WERI-Rb-1 (cell line): Measurements from ENCODE around the gene BICD2.

Source experiments
- DNase-seq: peaks from one replicate; pipeline ENCODE4 v3.0.0-alpha.2; 2020
- H3K27ac ChIP-seq: fragments of 250-450 bp; sonication (Bioruptor Pico); 2 replicates; pipeline ENCODE4 v1.5.1; 2020; ENCODE audit warnings: mild to moderate bottlenecking, moderate library complexity
- H3K27me3 ChIP-seq: fragments of 250-450 bp; sonication (Bioruptor Pico); 2 replicates; pipeline ENCODE4 v1.5.1; 2021; ENCODE audit warnings: mild to moderate bottlenecking, low read depth, moderate library complexity; ENCODE audit not compliant: insufficient read depth, severe bottlenecking
- H3K36me3 ChIP-seq: fragments of 250-450 bp; sonication (Bioruptor Pico); 2 replicates; pipeline ENCODE4 v1.5.1; 2020; ENCODE audit warnings: mild to moderate bottlenecking, moderate library complexity
- H3K4me3 ChIP-seq: 2 replicates; pipeline ENCODE4 v1.5.1; 2011; ENCODE audit warnings: low read depth, mild to moderate bottlenecking, control low read depth, low read length
- H3K9me3 ChIP-seq: fragments of 250-450 bp; sonication (Bioruptor Pico); 2 replicates; pipeline ENCODE4 v1.5.1; 2021; ENCODE audit warnings: mild to moderate bottlenecking, moderate library complexity; ENCODE audit not compliant: severe bottlenecking
- TF ChIP-seq, protein P1 (sequence below): IDR thresholded peaks from 2 replicates; pipeline ENCODE4 v1.5.1; 2011; ENCODE audit warnings: low read depth, mild to moderate bottlenecking, control low read depth, inconsistent platforms, low read length

BICD2 gene

DNA sequence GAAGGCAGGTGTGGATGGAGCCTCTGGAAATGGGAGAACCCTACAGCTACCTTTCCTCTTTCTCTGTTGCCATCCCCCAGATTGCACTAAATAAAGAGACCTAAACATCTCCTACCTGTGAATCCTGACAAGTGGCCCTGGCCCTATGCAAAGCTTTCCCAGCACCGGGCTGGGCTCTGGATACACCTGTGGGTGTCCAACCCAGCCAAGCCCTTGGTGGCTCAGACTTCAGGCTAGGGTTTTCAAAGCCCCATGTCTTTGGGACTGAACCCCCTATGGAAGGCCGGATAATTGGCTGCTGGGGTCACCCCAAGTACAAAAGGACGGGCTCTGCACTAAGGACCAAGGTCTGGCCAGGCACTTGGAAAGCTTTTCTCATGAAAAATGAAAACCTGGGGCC is 50.6 kb downstream of the BICD2 start:
- TF ChIP-seq, protein P1, sequence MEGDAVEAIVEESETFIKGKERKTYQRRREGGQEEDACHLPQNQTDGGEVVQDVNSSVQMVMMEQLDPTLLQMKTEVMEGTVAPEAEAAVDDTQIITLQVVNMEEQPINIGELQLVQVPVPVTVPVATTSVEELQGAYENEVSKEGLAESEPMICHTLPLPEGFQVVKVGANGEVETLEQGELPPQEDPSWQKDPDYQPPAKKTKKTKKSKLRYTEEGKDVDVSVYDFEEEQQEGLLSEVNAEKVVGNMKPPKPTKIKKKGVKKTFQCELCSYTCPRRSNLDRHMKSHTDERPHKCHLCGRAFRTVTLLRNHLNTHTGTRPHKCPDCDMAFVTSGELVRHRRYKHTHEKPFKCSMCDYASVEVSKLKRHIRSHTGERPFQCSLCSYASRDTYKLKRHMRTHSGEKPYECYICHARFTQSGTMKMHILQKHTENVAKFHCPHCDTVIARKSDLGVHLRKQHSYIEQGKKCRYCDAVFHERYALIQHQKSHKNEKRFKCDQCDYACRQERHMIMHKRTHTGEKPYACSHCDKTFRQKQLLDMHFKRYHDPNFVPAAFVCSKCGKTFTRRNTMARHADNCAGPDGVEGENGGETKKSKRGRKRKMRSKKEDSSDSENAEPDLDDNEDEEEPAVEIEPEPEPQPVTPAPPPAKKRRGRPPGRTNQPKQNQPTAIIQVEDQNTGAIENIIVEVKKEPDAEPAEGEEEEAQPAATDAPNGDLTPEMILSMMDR, result no peak
- Histone ChIP-seq H3K9me3 (no peaks in the 10 kb centered on the region), H3K36me3 (peaks cover 88% of the 10 kb centered on the region), H3K27me3 (no peaks in the 10 kb centered on the region), H3K27ac (no peak overlapping the region; the same call in 1 of the 2 replicates), H3K4me3 (no peak overlapping the region)
- no peak for DNase-seq

DNA sequence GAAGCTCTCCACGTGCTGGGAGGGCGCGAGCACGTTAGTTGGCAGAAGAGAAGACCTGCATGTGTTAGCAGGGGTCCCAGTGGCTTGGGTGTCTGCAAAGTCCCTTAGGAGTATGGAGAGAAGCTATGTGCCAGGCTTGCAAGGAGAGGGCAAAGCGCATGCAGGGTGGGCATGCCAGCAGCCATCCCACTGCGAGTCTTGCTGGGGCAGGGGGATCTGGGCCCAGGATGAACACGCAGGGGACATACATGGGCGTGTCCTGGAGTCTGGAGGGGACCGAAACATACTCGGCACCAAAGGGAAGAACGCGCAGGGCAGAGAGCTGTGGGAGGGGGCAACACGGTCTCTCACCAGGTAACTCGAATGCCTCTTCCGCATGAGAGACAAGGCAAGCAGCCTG is 51.1 kb downstream of the BICD2 start:
- Histone ChIP-seq H3K27ac (no peak overlapping the region), H3K27me3 (no peaks in the 10 kb centered on the region), H3K36me3 (peaks cover 83% of the 10 kb centered on the region), H3K9me3 (no peaks in the 10 kb centered on the region), H3K4me3 (no peak overlapping the region)
- DNase-seq, result no peak
- TF ChIP-seq, protein P1, result no peak

DNA sequence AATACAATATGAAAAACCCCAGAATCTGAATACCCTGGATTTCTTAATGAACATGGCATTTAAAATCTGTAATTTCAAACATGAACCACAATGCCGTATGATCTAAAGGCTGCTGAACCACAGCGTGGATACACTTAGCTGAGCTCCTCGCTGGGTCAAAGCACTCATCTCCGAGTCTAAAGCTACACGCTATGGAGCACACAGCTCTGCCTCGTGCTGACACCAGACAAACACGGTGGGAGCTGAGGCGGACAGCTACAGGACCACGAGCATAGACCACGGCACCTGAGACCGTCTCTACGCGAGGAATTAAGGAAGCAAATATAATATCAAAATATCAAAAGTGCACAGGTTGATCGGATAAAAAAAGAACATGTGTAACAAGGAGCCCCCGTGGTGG is 51.9 kb downstream of the BICD2 start:
- Histone ChIP-seq H3K27me3 (no peaks in the 10 kb centered on the region), H3K27ac (no peak overlapping the region), H3K36me3 (peaks cover 76% of the 10 kb centered on the region), H3K4me3 (no peak overlapping the region), H3K9me3 (no peaks in the 10 kb centered on the region)
- TF ChIP-seq, protein P1, result no peak
- DNase-seq, result no peak

DNA sequence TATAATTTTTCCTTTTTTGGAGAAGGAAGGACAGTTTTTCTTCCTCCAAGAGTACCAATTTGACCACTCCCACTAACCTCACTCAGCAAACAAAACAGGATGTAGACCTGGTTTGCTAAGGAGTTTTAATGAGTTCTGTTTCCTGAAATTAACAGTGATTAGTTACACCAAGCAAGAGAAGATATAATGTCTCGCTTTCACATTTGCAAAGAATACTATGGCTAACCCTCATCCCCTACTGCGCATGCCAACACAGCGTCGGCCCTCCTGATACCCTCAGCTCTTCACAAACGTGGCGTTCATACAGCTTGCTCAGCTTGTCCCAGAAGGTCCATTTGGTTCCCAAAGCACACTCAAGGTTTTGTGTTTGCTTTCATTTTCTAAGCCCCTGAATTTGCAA is 52.8 kb downstream of the BICD2 start:
- H3K9me3 ChIP-seq, result no peaks in the 10 kb centered on the region
- no peak overlapping the region for H3K27ac ChIP-seq
- no peak overlapping the region for H3K4me3 ChIP-seq
- no peaks in the 10 kb centered on the region for H3K27me3 ChIP-seq
- peaks cover 66% of the 10 kb centered on the region for H3K36me3 ChIP-seq
- TF ChIP-seq, protein P1, result no peak
- no peak for DNase-seq

DNA sequence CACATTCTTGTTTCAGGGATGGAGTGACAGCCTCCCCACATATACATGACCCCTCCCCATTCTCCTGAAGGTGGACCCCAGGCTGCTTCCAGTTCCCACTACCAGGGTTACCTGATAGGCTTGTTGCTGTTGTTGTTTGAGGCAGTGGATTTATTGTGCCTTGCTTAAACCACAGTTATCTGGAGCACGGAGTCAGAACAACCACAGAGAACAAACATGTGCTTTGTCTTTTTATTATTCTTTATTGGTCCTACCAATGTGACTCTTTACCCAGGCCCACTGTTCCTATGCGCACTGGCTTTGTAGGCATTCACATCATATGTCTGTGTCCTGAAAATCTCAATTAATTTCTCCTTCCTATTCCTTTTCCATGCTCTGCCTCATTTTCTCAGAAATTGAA is 53.5 kb downstream of the BICD2 start:
- H3K36me3 ChIP-seq, result peaks cover 59% of the 10 kb centered on the region
- no peaks in the 10 kb centered on the region for H3K27me3 ChIP-seq
- no peak overlapping the region for H3K27ac ChIP-seq
- H3K4me3 ChIP-seq, result no peak overlapping the region
- DNase-seq, result no peak
- TF ChIP-seq, protein P1, result no peak
- H3K9me3 ChIP-seq, result no peaks in the 10 kb centered on the region

DNA sequence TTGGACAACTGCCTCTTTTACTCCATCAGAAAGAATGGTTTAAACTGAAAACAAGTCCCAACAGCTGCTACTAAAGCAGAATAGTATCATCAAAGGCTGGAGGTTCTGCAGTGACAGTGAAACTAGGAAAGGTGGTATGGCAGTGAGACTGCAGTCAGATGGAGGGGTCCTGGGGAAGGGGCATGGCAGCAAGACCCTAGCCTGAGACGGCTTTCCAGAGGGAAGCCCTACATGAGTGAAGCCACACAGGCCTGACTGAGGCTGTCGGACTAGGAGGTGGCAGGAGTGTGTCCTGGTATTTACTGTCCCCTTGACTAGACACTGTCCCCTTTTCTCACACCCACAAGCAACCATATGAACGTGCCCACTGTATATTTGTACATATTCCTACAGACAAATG is 54.3 kb downstream of the BICD2 start:
- H3K36me3 ChIP-seq, result peaks cover 52% of the 10 kb centered on the region
- DNase-seq, result no peak

More for the DNA sequence above, 54.3 kb downstream of the BICD2 start:
- Histone ChIP-seq H3K27ac (no peak overlapping the region), H3K4me3 (no peak overlapping the region), H3K9me3 (no peaks in the 10 kb centered on the region), H3K27me3 (no peaks in the 10 kb centered on the region)
- TF ChIP-seq, protein P1, result no peak
